Spinal cord (tissue), 10 donors: ENCODE results near the gene GLIS2. TPM values are rescaled to one million over a fixed set of nuclear protein-coding genes. Genes with fewer than 3 reads are reported as not detected.

ENCODE experiments used
- DNase-seq, 6 donors: peaks; one replicate each; pipeline versions ENCODE4 v3.0.0 to v3.0.0-alpha.2; 2013 to 2015; ENCODE audit warnings: low spot score in 6 of 6, low read depth in 4 of 6
- H3K27ac ChIP-seq: one replicate; pipeline ENCODE4 v1.5.1; 2013; ENCODE audit warnings: low read depth, low read length, control low read depth
- H3K27me3 ChIP-seq: one replicate; pipeline ENCODE4 v1.6.1; 2013; ENCODE audit warnings: low read length; ENCODE audit not compliant: control insufficient read depth, insufficient read depth
- H3K36me3 ChIP-seq: one replicate; pipeline ENCODE4 v1.6.1; 2013; ENCODE audit warnings: low read length; ENCODE audit not compliant: control insufficient read depth, insufficient read depth
- H3K4me1 ChIP-seq: one replicate; pipeline ENCODE4 v1.6.1; 2013; ENCODE audit warnings: low read length; ENCODE audit not compliant: control insufficient read depth, insufficient read depth
- H3K4me3 ChIP-seq: one replicate; pipeline ENCODE4 v1.5.1; 2013; ENCODE audit warnings: low read depth, low read length, control low read depth
- H3K9me3 ChIP-seq: one replicate; pipeline ENCODE4 v1.6.1; 2013; ENCODE audit warnings: low read length; ENCODE audit not compliant: control insufficient read depth, insufficient read depth
- WGBS: methylation state at CpG from one replicate; pipeline ENCODE4 v1.1.5; 2013; ENCODE audit warnings: missing lambda C conversion rate; ENCODE audit not compliant: insufficient coverage; 5-methylcytosine and 5-hydroxymethylcytosine counted together
- polyA plus RNA-seq, 2 donors: library from polyadenylated mRNA; unstranded; fragments of 120-200 nt; gene quantifications; one replicate each; pipeline ENCODE4 v1.2.1, GENCODE V29; 2013; ENCODE audit not compliant: insufficient read length in 2 of 2
- total RNA-seq, 2 donors: library from RNA; depleted of rRNA in 1 of 2; stranded (reverse); fragments of 120-200 nt in 1 of 2; fragments of >200 nt in 1 of 2; gene quantifications; one replicate each; pipeline versions ENCODE4 v1.2.3 to v1.2.4, GENCODE V29; 2013 to 2014
- donor health status: healthy.

Gene GLIS2
- total and polyA plus RNA-seq, 4 donors: 4.9 to 30.9 (median 17.5) TPM

DNA sequence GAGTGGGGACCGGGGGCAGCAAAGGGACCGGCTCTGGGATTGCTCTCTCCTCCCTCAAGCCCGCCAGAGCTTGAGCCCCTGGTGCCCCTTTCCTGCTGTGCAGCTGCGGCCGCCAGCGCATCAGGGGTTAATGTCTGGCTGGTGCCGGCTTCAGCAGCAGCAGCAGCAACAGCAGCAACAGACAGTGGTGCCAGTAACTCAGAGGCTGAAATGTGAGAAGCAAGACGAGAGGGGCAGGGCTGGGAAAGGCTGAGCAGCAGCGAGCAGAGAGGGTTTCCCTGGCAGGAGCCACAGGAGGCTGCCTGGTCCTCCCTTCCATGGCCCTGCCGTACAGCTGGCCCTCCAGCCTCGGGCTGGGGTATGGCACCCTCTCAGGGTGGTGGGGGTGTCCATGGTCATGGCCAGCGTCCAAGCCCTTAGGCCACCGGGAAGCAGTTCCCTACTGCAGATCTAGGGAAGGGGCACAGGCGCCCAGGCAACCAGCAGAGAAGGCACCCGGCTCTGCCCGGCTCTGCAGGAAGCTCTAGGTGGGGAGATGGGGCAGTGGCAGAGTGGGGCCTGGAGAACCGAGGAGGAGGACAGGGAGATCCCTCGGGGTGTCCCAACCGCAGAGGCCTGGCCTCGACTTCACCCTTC, 21.9 kb upstream of the GLIS2 start:
- WGBS: 4% methylated on average over 18 of the region's 20 CpGs
- H3K27ac ChIP-seq: peak overlapping the region; percentile 91

DNA sequence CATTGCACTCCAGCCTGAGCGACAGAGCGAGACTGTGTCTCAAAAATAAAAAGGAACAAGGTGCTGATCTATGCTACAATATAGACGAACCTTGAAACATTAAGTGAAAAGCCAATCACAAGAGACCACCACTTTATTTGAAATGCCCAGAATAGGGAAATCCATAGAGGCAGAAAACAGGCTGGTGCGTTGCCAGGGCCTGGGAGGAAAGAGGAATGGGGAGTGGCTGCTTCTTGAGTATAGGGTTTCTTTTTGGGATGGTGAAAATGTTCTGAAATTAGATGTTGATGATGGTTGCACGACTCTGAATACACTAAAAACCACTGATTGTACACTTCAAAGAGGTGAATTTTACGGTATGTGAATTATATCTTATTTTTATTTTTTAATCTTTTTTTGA, 20.3 kb upstream of the GLIS2 start:
- Histone ChIP-seq H3K36me3 (no peaks in the 10 kb centered on the region), H3K4me3 (no peak overlapping the region), H3K4me1 (peaks cover 21% of the 10 kb centered on the region), H3K27ac (no peak overlapping the region), H3K9me3 (no peaks in the 10 kb centered on the region), H3K27me3 (no peaks in the 10 kb centered on the region)
- WGBS: 91% methylated on average over 4 of the region's 6 CpGs
- DNase-seq: no peak

More for the DNA sequence above, 21.9 kb upstream of the GLIS2 start:
- DNase-seq: peak in 2 of 6 donors; percentile 89 to 91
- Histone ChIP-seq H3K36me3 (no peaks in the 10 kb centered on the region), H3K27me3 (no peaks in the 10 kb centered on the region), H3K4me1 (peaks cover 21% of the 10 kb centered on the region), H3K9me3 (no peaks in the 10 kb centered on the region), H3K4me3 (peak overlapping the region; percentile 19)

DNA sequence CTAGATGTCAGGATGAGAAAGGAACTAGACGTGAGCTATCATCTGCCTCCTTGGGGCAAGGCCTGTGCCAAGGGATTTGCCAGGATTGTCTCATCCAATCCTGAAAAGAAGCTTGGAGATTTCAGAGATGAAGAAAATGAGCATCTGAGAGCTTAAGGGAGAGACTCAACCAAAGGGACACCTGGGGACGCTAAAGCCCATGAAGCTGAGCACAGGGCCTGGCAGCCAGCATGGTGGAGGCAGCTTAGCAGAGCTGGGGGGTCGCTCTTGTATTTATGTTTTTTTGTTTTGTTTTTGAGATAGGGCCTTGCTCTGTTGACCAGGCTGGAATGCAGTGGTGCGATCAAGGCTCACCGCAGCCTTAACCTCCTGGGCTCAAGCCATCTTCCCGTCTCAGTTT, 18.4 kb upstream of the GLIS2 start:
- Histone ChIP-seq H3K9me3 (no peaks in the 10 kb centered on the region), H3K27me3 (no peaks in the 10 kb centered on the region), H3K27ac (no peak overlapping the region), H3K4me1 (peaks cover 19% of the 10 kb centered on the region), H3K4me3 (no peak overlapping the region), H3K36me3 (peaks cover 5% of the 10 kb centered on the region)
- 94% methylated on average over 3 of the region's 6 CpGs for WGBS
- no peak for DNase-seq

DNA sequence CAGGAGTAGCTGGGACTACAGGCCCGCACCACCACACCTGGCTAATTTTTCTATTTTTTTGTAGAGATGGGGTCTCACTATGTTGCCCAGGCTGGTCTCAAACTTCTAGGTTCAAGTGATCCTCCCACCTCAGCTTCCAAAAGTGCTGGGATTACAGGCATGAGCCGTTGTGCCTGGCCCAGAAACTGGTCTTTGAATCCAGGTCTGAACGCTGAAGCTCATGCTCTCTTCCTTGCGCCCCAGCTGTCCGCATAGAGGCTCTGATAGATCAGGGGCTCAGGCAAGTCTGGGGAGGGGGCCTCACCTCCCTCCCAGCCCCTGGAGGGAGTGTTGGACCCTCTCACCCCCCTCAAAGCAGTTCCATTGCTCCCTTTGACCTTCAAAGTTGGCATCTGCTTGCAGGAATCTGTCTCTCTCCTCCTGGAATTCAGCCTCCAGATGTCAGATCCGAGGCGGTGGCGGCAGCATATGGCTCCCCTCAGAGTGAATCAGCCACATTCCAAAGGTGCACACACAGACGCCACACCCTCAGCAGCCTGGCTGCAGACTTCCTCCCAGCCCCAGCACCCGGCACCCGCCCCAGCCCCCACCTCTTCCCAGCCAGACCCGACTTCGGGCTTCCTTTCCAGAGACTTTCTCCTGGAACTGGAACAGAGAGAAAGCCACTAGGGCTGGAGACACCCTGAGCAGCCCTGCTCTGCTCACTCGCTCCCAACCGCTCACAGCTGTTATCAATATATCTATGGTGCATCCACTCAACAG, 16.9 kb upstream of the GLIS2 start:
- Histone ChIP-seq H3K27me3 (no peaks in the 10 kb centered on the region), H3K36me3 (peaks cover 5% of the 10 kb centered on the region), H3K27ac (peak overlapping the region; percentile 60), H3K4me3 (no peak overlapping the region), H3K9me3 (no peaks in the 10 kb centered on the region), H3K4me1 (peaks cover 10% of the 10 kb centered on the region)
- 60% methylated on average over 12 of the region's 15 CpGs for WGBS
- DNase-seq: no peak

DNA sequence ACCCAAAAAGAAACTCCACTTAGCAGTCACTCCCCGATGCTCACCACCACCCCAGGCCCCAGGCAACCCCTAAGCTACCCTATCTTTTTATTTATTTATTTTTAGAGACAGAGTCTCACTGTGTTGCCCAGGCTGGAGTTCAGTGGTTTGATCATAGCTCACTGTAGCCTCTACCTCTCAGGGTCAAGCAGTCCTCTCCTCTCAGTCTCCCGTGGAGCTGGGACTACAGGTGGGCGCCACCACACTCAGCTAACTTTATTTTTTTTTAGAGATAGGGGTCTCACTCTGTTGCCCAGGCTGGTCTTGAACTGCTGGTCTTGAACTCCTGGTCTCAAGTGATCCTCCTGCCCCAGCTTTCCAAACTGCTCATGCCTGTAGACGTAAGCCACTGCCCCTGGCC, 14.7 kb upstream of the GLIS2 start:
- Histone ChIP-seq H3K27me3 (no peaks in the 10 kb centered on the region), H3K4me3 (no peak overlapping the region), H3K36me3 (peaks cover 5% of the 10 kb centered on the region), H3K4me1 (peaks cover 10% of the 10 kb centered on the region), H3K9me3 (no peaks in the 10 kb centered on the region), H3K27ac (no peak overlapping the region)
- no peak for DNase-seq
- WGBS: 100% methylated on average over 1 of the region's 4 CpGs

DNA sequence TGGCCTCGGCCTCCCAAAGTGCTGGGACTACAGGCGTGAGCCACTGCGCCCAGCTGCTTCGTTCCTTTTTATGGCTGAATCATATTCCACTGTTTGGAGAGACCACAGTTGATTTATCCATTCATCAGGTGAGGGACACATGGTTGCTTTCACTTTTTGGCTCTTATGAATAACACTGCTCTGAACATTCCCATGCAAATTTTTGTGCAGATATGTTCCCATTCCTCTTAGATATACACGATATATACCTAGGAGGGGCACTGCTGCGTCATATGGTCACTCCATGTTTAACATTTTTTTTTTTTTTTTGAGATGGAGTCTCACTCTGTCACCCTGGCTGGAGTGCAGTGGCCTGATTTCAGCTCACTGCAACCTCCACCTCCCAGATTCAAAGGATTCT, 13.9 kb upstream of the GLIS2 start:
- Histone ChIP-seq H3K36me3 (peaks cover 5% of the 10 kb centered on the region), H3K4me3 (no peak overlapping the region), H3K27me3 (no peaks in the 10 kb centered on the region), H3K27ac (no peak overlapping the region), H3K4me1 (peaks cover 18% of the 10 kb centered on the region), H3K9me3 (no peaks in the 10 kb centered on the region)
- 94% methylated on average over 4 of the region's 6 CpGs for WGBS
- no peak for DNase-seq

DNA sequence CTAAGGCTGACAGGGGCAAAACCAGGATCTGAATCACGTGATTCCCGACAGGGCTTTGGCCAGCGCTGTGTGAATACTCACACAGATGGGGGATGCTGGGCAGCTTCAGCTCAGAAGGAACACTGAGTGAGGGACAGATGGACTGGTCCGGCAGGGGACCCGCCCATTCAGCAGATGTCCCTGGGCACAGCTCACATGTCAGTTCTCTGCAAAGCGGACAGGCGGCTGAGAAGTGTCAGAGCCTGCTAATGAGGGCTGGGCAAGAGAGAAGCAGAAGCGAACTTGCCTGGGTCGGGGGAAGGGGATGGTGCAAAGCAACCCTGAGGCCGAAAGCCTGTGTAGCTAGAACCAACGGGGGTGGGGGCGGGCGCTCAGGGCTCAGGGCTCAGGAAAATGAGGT, 11.9 kb upstream of the GLIS2 start:
- H3K36me3 ChIP-seq: peaks cover 5% of the 10 kb centered on the region
- no peak overlapping the region for H3K4me3 ChIP-seq
- peaks cover 29% of the 10 kb centered on the region for H3K4me1 ChIP-seq
- 27% methylated on average over 13 of the region's 13 CpGs for WGBS
- H3K27me3 ChIP-seq: no peaks in the 10 kb centered on the region
- no peaks in the 10 kb centered on the region for H3K9me3 ChIP-seq
- H3K27ac ChIP-seq: no peak overlapping the region
- peak in 2 of 6 donors; percentile 45 to 66 for DNase-seq

DNA sequence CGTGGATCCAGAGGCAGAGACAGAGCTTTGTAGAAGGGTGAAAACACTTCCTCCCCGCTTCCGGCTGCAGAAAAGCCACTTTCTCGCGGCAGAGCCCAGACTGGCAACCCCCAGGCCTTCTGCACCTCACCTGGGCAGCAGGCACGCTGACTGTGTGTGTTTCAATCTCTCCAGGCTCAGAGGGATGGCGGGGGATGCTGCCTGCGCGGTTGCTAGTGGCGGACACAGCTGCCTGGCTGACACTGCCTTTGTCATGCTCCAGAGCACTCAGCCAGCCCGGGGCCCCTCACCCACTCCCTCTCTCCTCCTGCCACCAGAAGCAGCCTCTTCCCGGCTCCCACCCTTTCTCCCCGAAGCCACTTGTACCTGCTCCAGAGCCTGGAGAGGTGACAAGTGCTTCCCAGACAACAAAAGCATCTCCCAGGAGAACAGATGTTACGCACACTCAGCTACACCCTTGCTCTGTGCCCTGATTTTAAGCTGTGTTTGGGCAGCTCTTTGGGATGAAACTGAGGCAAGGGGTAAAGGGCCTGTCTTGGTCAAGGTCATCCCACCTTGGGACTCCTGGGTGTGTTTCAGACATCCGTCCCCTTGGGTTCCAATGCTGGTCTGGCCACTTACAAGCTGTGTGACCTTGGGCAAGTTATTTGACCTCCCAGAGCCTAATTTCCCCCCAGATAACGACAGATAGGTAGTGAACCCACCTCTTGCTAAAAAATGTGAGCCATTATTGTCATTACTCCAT, 9.2 kb upstream of the GLIS2 start:
- Histone ChIP-seq H3K27me3 (no peaks in the 10 kb centered on the region), H3K9me3 (no peaks in the 10 kb centered on the region), H3K27ac (peak overlapping the region; percentile 88), H3K36me3 (peaks cover 2% of the 10 kb centered on the region), H3K4me1 (peaks cover 35% of the 10 kb centered on the region), H3K4me3 (peak overlapping the region; percentile 59)
- DNase-seq: peak in 1 of 6 donors; percentile 68
- WGBS: 34% methylated on average over 15 of the region's 16 CpGs

DNA sequence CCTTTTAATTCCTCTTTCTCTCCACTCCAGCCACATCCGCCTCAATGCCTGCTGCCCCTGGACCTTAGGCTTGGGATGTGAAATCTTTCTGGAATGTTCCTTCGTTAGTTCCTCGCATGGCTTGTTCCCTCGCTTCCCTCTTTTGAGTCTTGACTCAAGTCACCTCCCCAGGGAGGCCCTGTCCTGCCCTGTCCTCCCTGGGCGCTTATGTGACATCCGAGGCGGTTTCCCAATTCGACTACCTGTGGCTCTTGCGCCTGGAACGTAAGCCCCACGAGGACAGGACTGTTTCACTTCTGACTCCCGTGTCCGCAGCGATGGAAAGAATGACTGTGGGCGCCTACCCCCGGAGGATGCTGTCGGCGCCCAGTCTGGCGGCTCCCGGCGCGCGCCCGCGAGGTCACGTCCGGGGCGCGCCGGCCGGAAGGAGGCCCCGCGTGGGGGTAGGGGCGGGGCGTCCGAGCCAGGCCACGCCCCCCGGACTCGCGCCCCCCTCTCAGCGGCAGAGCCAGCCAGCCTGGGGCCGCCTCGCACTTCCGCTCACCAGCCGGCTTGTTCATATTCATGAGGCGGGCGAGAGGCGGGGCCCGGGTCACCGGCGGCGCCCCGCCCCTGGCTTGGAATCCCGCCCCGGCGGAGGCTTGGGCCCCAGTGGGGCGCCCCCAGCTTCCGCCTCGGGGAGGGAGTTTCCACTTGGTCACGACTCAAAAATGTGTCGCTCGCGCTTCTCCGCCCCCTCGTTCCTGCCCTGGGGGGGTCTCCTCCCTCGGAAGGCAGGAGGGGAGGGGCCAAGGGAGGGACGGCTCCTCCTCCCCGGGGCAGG, 8.4 kb upstream of the GLIS2 start:
- H3K27me3 ChIP-seq: no peaks in the 10 kb centered on the region
- peak overlapping the region; percentile 88 for H3K27ac ChIP-seq
- peak overlapping the region; percentile 62 for H3K4me3 ChIP-seq
- H3K9me3 ChIP-seq: no peaks in the 10 kb centered on the region
- H3K36me3 ChIP-seq: no peaks in the 10 kb centered on the region
- peaks cover 35% of the 10 kb centered on the region for H3K4me1 ChIP-seq
- 1% methylated on average over 57 of the region's 68 CpGs for WGBS
- peak in 4 of 6 donors; percentile 78 to 97 (median 90) for DNase-seq
